GM18951 (cell line): Measurements from ENCODE around the gene DTNB.

Experiments
- POLR2A ChIP-seq: IDR thresholded peaks from 4 replicates; pipeline ENCODE4 v1.6.1; 2011; ENCODE audit warnings: mild to moderate bottlenecking; ENCODE audit not compliant: insufficient read length, insufficient read depth; ENCODE audit errors: extremely low read depth
- in situ Hi-C: fragments of 300-500 bp; cut with MboI; formaldehyde crosslinking; loops from one replicate; pipeline ENCODE4 v1.12.0; 2022; ENCODE audit warnings: low sequenced_read_pairs, mixed read lengths, inconsistent platforms; ENCODE audit not compliant: unreplicated experiment

DTNB gene

GRCh38 chr2:25367296-25367695 is 306.1 kb downstream of the DTNB start:
- TF ChIP-seq POLR2A, result no peak
- in situ Hi-C loops, result no loop called here

- no peak for TF ChIP-seq POLR2A
- in situ Hi-C loops, result no loop called here
Observed at GRCh38 chr2:25366629-25367028, 306.7 kb downstream of the DTNB start.

GRCh38 chr2:25365241-25365640 is 308.1 kb downstream of the DTNB start:
- in situ Hi-C loops, result no loop called here
- no peak for TF ChIP-seq POLR2A

GRCh38 chr2:25363733-25364132 is 309.6 kb downstream of the DTNB start:
- in situ Hi-C loops, result no loop called here
- no peak for TF ChIP-seq POLR2A

GRCh38 chr2:25362434-25363145 is 310.8 kb downstream of the DTNB start:
- in situ Hi-C loops, result no loop called here
- TF ChIP-seq POLR2A, result no peak

- in situ Hi-C loops, result no loop called here
- peak; percentile 90 for TF ChIP-seq POLR2A
Observed at GRCh38 chr2:25362049-25362433, 311.3 kb downstream of the DTNB start.

- in situ Hi-C loops, result no loop called here
Observed at GRCh38 chr2:25361261-25362048, 311.9 kb downstream of the DTNB start.

GRCh38 chr2:25358836-25359235 is 314.5 kb downstream of the DTNB start:
- TF ChIP-seq POLR2A, result no peak
- in situ Hi-C loops, result no loop called here

More at GRCh38 chr2:25361261-25362048, 311.9 kb downstream of the DTNB start:
- TF ChIP-seq POLR2A, result no peak

GRCh38 chr2:25358249-25358815 is 315.0 kb downstream of the DTNB start:
- TF ChIP-seq POLR2A, result no peak
- in situ Hi-C loops, result no loop called here

GRCh38 chr2:25356088-25356487 is 317.3 kb downstream of the DTNB start:
- TF ChIP-seq POLR2A, result no peak
- in situ Hi-C loops, result no loop called here

- no peak for TF ChIP-seq POLR2A
- in situ Hi-C loops, result no loop called here
Observed at GRCh38 chr2:25355270-25355669, 318.1 kb downstream of the DTNB start.

- in situ Hi-C loops, result no loop called here
- TF ChIP-seq POLR2A, result no peak
Observed at GRCh38 chr2:25354116-25354515, 319.3 kb downstream of the DTNB start.

- no peak for TF ChIP-seq POLR2A
- in situ Hi-C loops, result no loop called here
Observed at GRCh38 chr2:25349397-25349796, 324.0 kb downstream of the DTNB start.

- in situ Hi-C loops, result no loop called here
- TF ChIP-seq POLR2A, result no peak
Observed at GRCh38 chr2:25347846-25348245, 325.5 kb downstream of the DTNB start.
